ENCODE results near the gene GGA2. TPM values are rescaled to one million over a fixed set of nuclear protein-coding genes. Genes with fewer than 3 reads are reported as not detected.
"Not testable (repeated sequence)": the region's sequence is repeated elsewhere in the genome, so short reads cannot be mapped to it uniquely, and the experiment has no call there.

GGA2 gene, protein sequence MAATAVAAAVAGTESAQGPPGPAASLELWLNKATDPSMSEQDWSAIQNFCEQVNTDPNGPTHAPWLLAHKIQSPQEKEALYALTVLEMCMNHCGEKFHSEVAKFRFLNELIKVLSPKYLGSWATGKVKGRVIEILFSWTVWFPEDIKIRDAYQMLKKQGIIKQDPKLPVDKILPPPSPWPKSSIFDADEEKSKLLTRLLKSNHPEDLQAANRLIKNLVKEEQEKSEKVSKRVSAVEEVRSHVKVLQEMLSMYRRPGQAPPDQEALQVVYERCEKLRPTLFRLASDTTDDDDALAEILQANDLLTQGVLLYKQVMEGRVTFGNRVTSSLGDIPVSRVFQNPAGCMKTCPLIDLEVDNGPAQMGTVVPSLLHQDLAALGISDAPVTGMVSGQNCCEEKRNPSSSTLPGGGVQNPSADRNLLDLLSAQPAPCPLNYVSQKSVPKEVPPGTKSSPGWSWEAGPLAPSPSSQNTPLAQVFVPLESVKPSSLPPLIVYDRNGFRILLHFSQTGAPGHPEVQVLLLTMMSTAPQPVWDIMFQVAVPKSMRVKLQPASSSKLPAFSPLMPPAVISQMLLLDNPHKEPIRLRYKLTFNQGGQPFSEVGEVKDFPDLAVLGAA
- total RNA-seq (2014; rRNA removed; shearing (Covaris generic)): 10.0 and 15.3 TPM in 2 replicates

DNA sequence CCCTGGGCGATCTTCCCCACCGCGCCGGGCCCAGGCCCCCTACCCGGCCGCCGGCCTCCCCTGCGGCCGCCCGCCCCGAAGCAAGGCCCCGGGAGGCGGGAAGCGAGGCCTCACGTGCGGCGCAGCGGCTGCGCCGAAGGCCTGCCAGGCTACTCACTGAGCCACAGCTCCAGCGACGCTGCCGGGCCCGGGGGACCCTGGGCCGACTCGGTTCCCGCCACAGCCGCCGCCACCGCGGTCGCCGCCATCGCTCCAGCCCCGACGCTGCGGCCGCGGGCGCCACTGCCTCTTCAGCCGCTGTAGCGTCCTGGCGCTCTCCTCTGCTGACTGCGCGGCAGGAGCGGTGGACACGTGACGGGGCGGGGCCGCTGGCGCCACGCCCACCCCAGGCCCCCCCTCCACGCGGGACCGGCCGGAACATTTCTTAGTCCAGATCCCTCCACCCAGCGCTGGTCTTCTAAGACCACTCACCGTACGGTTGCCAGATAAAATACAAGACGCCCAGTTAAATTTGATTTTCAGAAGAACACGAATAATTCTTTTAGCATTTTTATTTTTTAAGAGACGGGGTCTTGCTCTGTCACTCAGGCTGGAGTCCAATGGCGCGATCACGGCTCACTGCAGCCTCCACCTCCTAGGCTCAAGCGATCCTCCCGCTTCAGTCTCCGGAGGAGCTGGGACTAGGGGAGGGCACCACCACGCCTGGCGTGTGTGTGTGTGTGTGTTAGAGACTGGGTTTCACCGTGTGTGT, at the start of gene GGA2:
TSS of gene GGA2 (minus strand) at position 331 of the 751 bp plus-strand sequence. CDS start at position 248, 83 bp downstream.
- DNase-seq (ENCODE audit: low read depth): peak; percentile 83

- no peak for DNase-seq (ENCODE audit: low read depth)
These were observed 47.7 kb upstream of the GGA2 start for GRCh38 chr16:23557779-23558702.

DNA sequence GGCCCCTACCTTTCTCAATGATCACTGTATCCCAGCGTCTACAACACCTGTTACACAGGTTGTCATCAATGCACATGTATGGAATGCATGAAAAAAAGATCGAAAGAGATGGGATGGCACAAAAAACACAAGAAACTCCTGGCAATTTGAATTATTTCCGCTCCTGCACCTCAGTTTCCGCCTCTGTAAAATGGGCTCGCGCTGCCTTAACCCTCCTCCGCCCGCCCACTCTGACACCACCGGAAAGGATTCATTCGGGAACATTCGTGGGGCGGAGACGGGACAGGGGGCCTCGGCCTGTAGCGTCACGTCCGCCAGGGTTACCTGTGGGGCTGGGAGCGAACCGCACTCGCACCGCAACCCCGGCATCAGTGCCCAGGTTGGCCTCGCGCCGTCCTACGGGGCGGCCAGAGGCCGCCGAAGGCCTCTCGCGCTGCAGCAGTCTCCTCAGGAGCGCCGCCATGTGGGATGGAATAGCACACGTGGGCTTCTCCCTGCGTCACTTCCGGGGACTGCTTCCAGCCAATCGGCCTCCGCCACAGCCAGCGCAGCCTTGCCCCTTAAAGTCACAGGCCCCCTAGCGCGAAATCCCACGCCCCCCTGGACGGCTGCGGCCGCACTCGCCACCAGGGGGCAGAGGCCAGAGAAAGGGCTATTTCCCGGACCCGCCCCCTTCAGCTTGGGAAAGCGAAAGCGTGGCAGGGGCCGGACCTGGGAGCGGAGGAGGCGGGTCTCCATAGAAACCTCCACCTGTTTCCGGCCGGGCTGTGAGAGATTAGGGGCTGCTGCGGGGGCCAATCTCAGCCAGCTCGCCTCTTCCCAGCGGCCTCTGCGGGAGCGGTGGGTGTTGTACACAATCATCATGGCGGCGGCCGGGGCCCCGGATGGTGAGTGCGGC, 46.8 kb upstream of the GGA2 start, which contains the start of the genes EARS2 and UBFD1:
TSS of gene EARS2 (minus strand) at position 470 of the 898 bp plus-strand sequence. CDS start at position 463, 7 bp downstream.
TSS of gene UBFD1 (plus strand) at position 847 of the 898 bp plus-strand sequence. CDS start at position 863, 16 bp downstream.
- DNase-seq (ENCODE audit: low read depth): peak; percentile 97

GRCh38 chr16:23554536-23554935, 44.2 kb upstream of the GGA2 start:
- no peak for DNase-seq (ENCODE audit: low read depth)

- no peak for DNase-seq (ENCODE audit: low read depth)
These were observed 41.9 kb upstream of the GGA2 start for GRCh38 chr16:23552161-23552560.

- no peak for DNase-seq (ENCODE audit: low read depth)
These were observed 39.6 kb upstream of the GGA2 start for GRCh38 chr16:23549938-23550337.

- no peak for DNase-seq (ENCODE audit: low read depth)
These were observed 34.1 kb upstream of the GGA2 start for GRCh38 chr16:23544436-23544835.

GRCh38 chr16:23540817-23541178, 30.5 kb upstream of the GGA2 start:
- DNase-seq (ENCODE audit: low read depth): not testable (repeated sequence)

DNA sequence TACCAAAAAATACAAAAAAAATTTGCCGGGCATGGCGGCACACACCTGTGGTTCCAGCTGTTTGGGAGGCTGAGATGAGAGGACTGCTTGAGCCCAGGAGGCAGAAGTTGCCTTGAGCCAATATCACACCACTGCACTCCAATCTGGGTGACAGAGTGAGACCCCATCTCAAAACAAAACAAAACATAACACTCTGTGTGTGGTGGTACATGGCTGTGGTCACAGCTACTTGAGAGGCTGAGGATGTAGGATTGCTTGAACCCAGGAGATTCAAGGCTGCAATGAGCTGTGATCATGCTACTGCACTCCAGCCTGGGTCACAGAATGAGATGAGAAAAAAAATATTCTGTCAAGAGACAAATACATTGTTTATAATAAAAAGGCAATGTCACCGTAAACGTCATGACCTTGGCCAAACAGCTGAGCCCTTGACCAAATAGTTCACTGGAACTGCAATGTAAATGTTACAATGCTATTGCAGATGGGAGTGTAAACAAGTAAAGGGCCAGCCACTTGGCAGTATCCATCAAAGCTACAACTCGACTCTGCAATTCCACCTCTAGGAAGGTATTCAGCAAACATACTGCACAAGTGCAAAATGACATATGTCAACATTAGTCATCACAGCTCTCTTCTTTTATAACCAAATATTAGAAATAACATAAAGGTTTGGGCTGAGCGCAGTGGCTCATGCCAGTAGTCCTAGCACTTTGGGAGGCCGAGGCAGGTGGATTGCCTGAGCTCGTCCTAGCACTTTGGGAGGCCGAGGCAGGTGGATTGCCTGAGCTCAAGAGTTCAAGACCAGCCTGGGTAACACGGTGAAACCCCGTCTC, 29.9 kb upstream of the GGA2 start:
- no peak for DNase-seq (ENCODE audit: low read depth)

DNA sequence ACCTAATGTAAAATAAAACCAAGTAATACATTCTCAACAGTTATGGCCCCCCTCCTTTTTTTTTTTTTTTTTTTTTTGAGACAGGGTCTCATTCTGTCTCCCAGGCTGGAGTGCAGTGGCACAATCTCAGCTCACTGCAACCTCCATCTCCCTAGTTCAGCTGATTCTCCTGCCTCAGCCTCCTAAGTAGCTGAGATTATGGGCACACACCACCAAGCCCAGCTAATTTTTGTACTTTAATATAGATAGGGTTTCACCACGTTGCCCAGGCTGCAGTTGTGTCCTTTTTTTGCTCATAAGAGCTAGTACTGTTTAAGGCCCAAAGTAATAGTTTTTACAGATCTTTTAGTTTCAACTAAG, 28.6 kb upstream of the GGA2 start:
- DNase-seq (ENCODE audit: low read depth): no peak

DNA sequence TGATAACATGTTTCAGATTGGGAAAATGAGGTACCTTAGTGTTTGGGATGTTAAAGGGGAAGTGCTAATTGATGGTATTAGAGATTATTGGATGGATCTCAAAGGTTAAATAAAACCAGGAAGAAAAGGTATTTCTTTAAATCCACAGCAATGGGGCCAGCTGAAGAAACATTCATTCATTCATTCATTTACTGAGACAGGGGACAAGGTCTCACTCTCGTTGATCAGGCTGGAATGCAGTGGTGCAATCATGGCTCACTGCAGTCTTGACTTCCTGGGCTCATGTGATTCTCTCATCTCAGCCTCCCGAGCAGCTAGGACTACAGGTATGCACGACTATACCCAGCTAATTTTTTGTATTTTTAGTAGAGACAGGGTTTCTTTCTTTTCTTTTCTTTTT, 27.1 kb upstream of the GGA2 start:
- no peak for DNase-seq (ENCODE audit: low read depth)

- DNase-seq (ENCODE audit: low read depth): no peak
These were observed 25.6 kb upstream of the GGA2 start for GRCh38 chr16:23535901-23536300.

DNA sequence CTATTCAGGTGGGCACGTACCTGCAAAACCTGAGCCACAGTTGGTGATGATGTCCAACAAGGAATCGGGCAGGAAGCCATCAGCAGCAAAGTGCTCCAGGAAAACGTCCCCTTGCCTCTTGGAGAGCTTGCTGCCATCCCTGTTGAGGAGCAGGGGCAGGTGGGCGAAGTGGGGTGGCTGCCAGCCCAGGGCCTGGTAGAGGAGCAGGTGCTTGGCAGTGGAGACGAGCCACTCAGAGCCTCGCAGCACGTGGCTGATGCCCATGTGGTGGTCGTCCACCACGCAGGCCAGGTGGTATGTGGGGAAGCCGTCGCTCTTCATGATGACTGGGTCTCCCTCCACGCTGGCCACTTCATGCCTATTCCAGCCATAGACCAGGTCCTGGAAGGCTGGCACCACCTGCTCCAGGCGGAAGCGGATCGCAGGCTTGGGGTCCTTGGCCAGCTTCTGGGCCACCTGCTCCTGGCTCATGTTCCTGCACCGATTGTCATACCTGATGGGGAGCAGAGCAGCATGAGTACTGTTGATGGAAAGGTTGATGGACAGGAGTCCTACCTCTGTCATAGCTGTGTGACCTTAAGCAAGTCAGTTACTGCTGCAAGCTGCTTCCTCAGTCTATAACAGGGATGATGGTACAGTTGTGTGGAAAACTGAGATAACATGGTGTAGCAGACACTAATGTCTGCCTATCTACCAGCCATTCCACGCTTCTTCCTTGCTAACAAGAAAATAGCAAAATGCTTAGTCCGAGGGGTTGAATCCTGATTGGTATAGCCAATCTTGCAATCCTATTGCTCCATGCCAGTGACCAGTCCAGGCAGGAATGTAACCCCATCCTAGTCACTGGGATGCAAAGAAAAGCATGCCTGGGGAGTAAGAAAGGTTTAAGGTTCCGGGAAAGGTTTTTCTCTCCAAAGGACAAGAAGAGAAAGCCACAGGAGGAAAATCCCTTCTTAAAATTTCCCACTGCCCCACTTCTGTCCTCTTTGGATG, 24.9 kb upstream of the GGA2 start:
- no peak for DNase-seq (ENCODE audit: low read depth)

DNA sequence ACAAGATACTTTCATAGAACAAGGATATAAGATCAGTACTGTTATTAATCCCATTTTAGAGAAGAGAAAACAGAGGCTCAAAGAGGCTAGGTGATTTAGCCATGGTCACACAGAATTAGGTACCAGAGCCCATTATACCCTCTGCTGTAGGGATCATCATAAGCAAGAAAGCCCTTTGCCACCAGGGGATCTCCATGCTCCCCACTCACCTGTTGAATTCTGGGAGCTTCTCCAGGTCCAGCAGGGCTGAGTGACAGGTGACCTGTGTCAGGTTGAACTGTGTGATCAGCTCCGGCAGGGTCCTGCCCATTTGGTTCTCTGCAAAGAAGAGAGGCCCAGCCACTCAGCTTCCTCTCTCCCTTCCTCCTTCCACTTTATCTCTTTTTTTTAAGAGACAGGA, 22.2 kb upstream of the GGA2 start:
- no peak for DNase-seq (ENCODE audit: low read depth)

- DNase-seq (ENCODE audit: low read depth): no peak
These were observed 19.8 kb upstream of the GGA2 start for GRCh38 chr16:23530062-23530461.

GRCh38 chr16:23528644-23529310, 18.5 kb upstream of the GGA2 start:
- no peak for DNase-seq (ENCODE audit: low read depth)

DNA sequence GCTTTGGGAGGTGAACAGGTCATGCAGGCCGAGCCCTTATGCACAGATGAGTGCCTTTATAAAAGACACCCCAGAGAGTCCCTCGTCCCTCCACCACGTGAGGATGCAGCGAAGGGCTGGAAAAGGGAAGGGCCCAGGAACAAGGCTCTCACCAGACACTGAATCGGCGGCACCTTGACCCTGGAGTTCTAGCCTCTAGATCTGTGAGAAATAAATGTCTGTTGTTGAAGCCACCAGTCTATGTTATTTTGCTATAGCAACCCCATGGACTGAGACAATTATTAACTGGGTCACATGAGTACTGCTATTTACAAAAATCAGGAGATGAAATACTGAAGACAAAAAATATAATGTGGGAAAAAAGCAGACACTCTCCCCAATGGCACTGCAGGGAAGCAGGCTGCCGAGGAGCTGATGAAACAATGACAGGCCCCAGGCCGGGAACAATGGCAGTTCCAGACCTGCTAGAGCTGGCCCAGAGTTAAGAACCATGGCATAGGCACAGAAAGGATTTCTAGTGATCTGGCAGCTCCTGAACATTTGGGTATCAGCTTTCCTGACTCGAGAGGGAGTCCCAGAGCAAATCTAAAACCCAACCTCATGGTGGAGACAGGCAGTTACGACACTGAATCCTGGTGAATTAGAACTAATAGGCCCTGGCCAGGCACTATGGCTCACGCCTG, 17.8 kb upstream of the GGA2 start:
- no peak for DNase-seq (ENCODE audit: low read depth)

All from Daoy (cell line).